Measurements from ENCODE around the gene RSPH3. TPM values are rescaled to one million over a fixed set of nuclear protein-coding genes. Genes with fewer than 3 reads are reported as not detected.
A peak's percentile ranks its signal among the peaks of the same experiment; 100 is the strongest.

RSPH3 gene
- total and polyA plus RNA-seq, 3 experiments from 2014 or later, result 3.3 to 4.4 (median 4.2) TPM

DNA sequence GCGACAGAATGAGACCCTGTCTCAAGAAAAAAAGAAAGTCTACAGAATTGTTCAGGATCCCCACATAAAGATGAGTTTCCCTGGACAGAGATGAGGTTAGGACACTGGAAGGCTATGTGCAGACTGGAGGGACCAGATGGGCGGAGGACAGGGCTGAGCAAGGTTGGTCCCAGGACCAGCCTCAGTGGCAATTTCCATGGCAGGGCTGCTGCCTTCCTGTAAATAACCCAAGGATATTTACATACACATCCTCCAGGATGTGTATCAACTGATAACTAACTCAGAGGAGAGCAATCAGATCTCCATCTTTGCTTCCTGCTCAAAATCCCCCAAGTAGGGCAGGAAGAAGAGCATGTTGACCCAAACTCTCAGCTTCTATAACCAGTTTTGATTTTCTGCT lies 58.8 kb downstream of the RSPH3 start:
- no peak for DNase-seq
- ChIA-PET POLR2A (no interaction called here), CTCF (no interaction called here)
- H3K9me3 ChIP-seq (ENCODE audit: low read length), result no peaks in the 10 kb centered on the region
- Mint-ChIP-seq H3K4me3 (no peak overlapping the region), H3K9me3 (peaks cover 0 to 9% (median 3%) of the 10 kb centered on the region in 5 donors), H3K27me3 (peaks cover 4 to 9% of the 10 kb centered on the region in 2 donors), H3K36me3 (peaks cover 0 to 4% (median 0%) of the 10 kb centered on the region in 3 donors), H3K27ac (peak overlapping the region in 1 of 8 donors; percentile 63), H3K4me1 (peaks cover 6 to 15% (median 8%) of the 10 kb centered on the region in 3 donors)
- no peaks in the 10 kb centered on the region for H3K36me3 ChIP-seq (ENCODE audit: insufficient read depth, low read length)
- H3K27ac ChIP-seq (ENCODE audit: low read depth, low read length), result no peak overlapping the region
- H3K4me1 ChIP-seq (ENCODE audit: insufficient read depth, low read length), result peaks cover 6% of the 10 kb centered on the region
- H3K4me3 ChIP-seq (ENCODE audit: low read length), result no peak overlapping the region
- no peaks in the 10 kb centered on the region for H3K27me3 ChIP-seq (ENCODE audit: insufficient read depth, low read length, poor library complexity, severe bottlenecking)

DNA sequence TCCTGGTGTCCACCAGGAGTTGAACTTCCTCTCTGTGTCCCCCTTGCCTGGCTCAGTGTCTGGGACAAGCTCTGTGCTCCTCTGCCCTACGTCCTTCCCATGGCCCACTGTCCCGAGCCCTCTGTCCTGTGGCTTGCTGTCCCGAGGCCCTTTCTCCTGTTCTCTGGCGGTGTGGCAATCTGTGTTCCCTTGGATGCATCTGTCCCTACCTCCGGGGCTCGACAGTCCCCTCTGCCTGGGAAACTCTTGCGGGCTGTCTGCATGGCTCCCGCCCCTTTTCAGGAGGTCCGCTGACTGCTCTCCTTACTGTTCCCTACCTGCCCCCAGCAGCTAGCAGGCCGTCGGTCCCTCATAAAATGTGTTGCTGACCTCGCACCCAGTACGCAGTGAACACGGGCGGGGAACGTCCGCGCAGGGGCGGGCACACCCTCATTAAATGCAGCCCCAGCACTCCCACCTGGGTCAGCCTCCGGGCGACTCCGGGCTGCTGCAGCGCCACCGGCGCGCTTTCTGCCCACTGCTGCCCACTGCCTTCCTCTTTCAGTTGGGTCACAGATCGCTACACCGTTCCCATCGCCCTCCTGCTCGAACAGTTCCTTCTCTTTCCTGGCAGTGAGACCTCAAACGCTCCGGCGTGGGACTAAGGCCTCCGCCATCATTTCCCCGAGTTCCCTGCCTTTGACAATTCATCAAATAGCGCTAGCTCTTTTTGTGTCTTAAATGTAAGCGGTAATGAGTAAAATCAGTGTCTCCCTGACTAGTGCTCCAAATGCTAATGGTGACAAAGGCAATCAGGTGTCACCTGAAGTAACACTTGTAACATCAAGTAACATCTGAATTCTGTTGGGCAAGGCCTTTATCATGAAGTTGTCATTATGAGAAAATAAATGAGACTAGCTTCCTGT lies 60.5 kb downstream of the RSPH3 start:
- Mint-ChIP-seq H3K27me3 (peaks cover 4 to 7% of the 10 kb centered on the region in 2 donors), H3K27ac (peak overlapping the region in 4 of 8 donors; percentile 22 to 91 (median 67)), H3K4me1 (peaks cover 6 to 15% (median 8%) of the 10 kb centered on the region in 3 donors), H3K36me3 (peaks cover 0 to 4% (median 0%) of the 10 kb centered on the region in 3 donors), H3K4me3 (peak overlapping the region; percentile 17 to 84 (median 71)), H3K9me3 (peaks cover 0 to 9% (median 3%) of the 10 kb centered on the region in 5 donors)
- ChIA-PET CTCF (interaction anchor here (1.2 kb wide), 1 partner anchor 127 kb away, joined by 3 read pairs; no protein-coding TSS in a partner anchor), POLR2A (interaction anchor here (0.7 kb wide), 1 partner anchor 248 kb away, joined by 11 read pairs; no protein-coding TSS in a partner anchor)
- Histone ChIP-seq H3K27ac (ENCODE audit: low read depth, low read length) (no peak overlapping the region), H3K4me3 (ENCODE audit: low read length) (peak overlapping the region; percentile 20), H3K9me3 (ENCODE audit: low read length) (no peaks in the 10 kb centered on the region), H3K27me3 (ENCODE audit: insufficient read depth, low read length, poor library complexity, severe bottlenecking) (no peaks in the 10 kb centered on the region), H3K4me1 (ENCODE audit: insufficient read depth, low read length) (peaks cover 6% of the 10 kb centered on the region), H3K36me3 (ENCODE audit: insufficient read depth, low read length) (no peaks in the 10 kb centered on the region)
- peak in 1 of 5 donors; percentile 7 for DNase-seq

DNA sequence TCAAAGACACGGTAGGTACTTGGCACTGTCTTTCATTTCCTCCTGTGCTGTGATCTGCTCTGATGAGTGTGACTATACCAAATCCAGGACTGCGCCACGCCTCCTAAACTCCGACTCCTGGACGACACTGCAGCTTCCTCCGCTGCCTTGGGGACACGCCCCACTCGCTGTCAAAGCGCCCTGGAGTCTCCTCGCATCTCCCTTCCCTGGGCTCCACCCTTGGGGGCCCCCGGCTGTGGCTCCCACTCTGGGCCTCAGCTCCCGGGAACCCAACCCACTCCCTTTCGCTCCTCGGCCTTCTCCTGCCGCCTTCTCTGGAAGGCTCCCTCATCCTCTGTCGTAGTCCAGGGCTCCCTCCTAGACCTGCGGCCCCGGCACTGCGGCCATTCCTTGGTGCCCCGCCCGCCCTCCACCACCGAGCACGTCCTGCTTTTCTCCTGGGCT lies 61.2 kb downstream of the RSPH3 start:
- H3K27ac Mint-ChIP-seq, result peak overlapping the region in 2 of 8 donors; percentile 70 to 91
- H3K27me3 ChIP-seq (ENCODE audit: insufficient read depth, low read length, poor library complexity, severe bottlenecking), result no peaks in the 10 kb centered on the region
- no peaks in the 10 kb centered on the region for H3K9me3 ChIP-seq (ENCODE audit: low read length)
- H3K27ac ChIP-seq (ENCODE audit: low read depth, low read length), result no peak overlapping the region
- H3K4me3 ChIP-seq (ENCODE audit: low read length), result no peak overlapping the region
- H3K27me3 Mint-ChIP-seq, result peaks cover 4 to 7% of the 10 kb centered on the region in 2 donors
- peak overlapping the region; percentile 40 to 84 (median 71) for H3K4me3 Mint-ChIP-seq
- H3K9me3 Mint-ChIP-seq, result peaks cover 0 to 9% (median 3%) of the 10 kb centered on the region in 5 donors
- H3K4me1 ChIP-seq (ENCODE audit: insufficient read depth, low read length), result peaks cover 6% of the 10 kb centered on the region
- DNase-seq, result peak in 1 of 5 donors; percentile 7
- peaks cover 6 to 15% (median 8%) of the 10 kb centered on the region in 3 donors for H3K4me1 Mint-ChIP-seq
- peaks cover 0 to 4% (median 0%) of the 10 kb centered on the region in 3 donors for H3K36me3 Mint-ChIP-seq
- CTCF ChIA-PET, result no interaction called here
- POLR2A ChIA-PET, result no interaction called here
- H3K36me3 ChIP-seq (ENCODE audit: insufficient read depth, low read length), result no peaks in the 10 kb centered on the region

DNA sequence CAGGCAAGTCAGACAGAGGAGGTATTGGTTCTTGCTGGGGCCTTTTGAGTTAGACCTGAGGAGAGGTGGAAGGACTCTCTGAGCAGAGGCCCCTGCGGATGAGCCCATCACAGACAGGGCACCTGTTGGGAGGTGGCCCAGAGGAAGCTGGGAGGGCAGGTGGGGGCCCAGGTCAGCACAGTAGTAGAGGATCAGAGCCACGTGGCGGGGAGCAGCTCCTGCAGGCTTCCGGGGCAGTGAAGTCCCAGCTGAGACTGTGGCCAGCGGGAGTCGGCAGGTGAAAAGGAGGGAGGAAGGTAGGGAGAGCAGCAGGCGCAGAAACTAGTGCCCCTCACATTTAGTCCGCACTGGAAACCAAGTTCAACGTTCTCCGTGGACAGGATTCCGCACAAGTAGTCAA lies 61.8 kb downstream of the RSPH3 start:
- Mint-ChIP-seq H3K36me3 (peaks cover 0 to 4% (median 0%) of the 10 kb centered on the region in 3 donors), H3K27ac (peak overlapping the region in 2 of 8 donors; percentile 50 to 51), H3K4me3 (peak overlapping the region in 2 of 7 donors; percentile 21 to 42), H3K9me3 (peaks cover 0 to 9% (median 3%) of the 10 kb centered on the region in 5 donors), H3K27me3 (peaks cover 4 to 7% of the 10 kb centered on the region in 2 donors), H3K4me1 (peaks cover 6 to 15% (median 8%) of the 10 kb centered on the region in 3 donors)
- Histone ChIP-seq H3K27ac (ENCODE audit: low read depth, low read length) (no peak overlapping the region), H3K9me3 (ENCODE audit: low read length) (no peaks in the 10 kb centered on the region), H3K36me3 (ENCODE audit: insufficient read depth, low read length) (no peaks in the 10 kb centered on the region), H3K4me3 (ENCODE audit: low read length) (no peak overlapping the region), H3K4me1 (ENCODE audit: insufficient read depth, low read length) (peaks cover 6% of the 10 kb centered on the region), H3K27me3 (ENCODE audit: insufficient read depth, low read length, poor library complexity, severe bottlenecking) (no peaks in the 10 kb centered on the region)
- CTCF ChIA-PET, result no interaction called here
- DNase-seq, result no peak
- POLR2A ChIA-PET, result no interaction called here

DNA sequence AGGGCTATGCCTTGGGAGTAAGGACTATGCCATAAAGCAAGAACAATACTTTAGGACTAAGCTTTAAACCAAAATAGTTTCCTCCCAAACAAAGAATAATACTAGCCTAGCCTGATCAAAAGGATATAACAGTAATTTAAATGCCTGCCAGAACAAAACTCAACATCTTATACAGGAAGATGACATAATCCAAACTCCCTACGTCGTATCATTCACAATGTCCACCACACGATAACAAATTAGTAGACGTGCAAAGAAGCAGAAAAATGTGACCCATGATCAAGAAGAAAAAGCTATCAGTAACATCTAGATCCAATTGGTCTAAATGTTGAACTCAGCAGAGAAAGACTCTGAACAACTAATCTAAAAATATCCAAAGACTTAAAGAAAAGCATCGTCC lies 65.8 kb downstream of the RSPH3 start:
- no peak overlapping the region for H3K4me3 Mint-ChIP-seq

DNA sequence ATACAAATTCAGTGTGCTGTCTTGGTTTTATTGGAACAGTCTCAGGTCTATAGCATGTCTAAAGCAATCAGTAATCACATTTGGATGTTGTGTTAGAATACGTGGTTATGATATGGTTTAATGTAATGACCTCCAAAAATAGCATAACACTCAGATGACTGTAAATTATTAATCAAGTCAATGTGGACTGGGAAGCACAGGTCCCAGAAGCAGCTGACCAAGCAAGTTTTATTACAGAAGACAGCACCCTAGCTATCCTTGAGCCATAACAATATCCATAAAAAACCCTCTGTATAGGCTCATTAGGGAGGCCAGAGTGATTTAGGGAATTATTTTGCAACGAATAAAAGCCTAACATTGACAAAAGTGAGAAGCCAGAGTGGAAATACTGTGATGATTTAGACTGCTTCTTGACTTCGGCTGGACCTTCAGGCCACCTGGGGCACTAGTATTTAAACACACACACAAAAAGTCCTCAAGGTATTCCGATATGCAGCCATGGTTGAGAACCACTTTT lies 66.9 kb downstream of the RSPH3 start:
- no peaks in the 10 kb centered on the region for H3K27me3 Mint-ChIP-seq
- H3K27ac ChIP-seq (ENCODE audit: low read depth, low read length), result no peak overlapping the region
- ChIA-PET POLR2A (no interaction called here), CTCF (no interaction called here)
- no peak for DNase-seq
- no peaks in the 10 kb centered on the region for H3K9me3 ChIP-seq (ENCODE audit: low read length)
- no peaks in the 10 kb centered on the region for H3K9me3 Mint-ChIP-seq
- H3K27ac Mint-ChIP-seq, result no peak overlapping the region
- H3K4me1 Mint-ChIP-seq, result no peaks in the 10 kb centered on the region
- H3K27me3 ChIP-seq (ENCODE audit: insufficient read depth, low read length, poor library complexity, severe bottlenecking), result no peaks in the 10 kb centered on the region
- no peaks in the 10 kb centered on the region for H3K4me1 ChIP-seq (ENCODE audit: insufficient read depth, low read length)
- no peaks in the 10 kb centered on the region for H3K36me3 ChIP-seq (ENCODE audit: insufficient read depth, low read length)
- no peaks in the 10 kb centered on the region for H3K36me3 Mint-ChIP-seq
- no peak overlapping the region for H3K4me3 ChIP-seq (ENCODE audit: low read length)
- no peak overlapping the region for H3K4me3 Mint-ChIP-seq

More for the DNA sequence above, 65.8 kb downstream of the RSPH3 start:
- no peaks in the 10 kb centered on the region for H3K9me3 ChIP-seq (ENCODE audit: low read length)
- ChIA-PET POLR2A (interaction anchor here (0.5 kb wide), 1 partner anchor 45 kb away, joined by 5 read pairs; no protein-coding TSS in a partner anchor), CTCF (no interaction called here)
- no peaks in the 10 kb centered on the region for H3K4me1 ChIP-seq (ENCODE audit: insufficient read depth, low read length)
- Mint-ChIP-seq H3K9me3 (no peaks in the 10 kb centered on the region), H3K27me3 (no peaks in the 10 kb centered on the region), H3K27ac (no peak overlapping the region), H3K4me1 (peaks cover 0 to 6% (median under 1%) of the 10 kb centered on the region in 3 donors), H3K36me3 (no peaks in the 10 kb centered on the region)
- no peak for DNase-seq
- no peak overlapping the region for H3K4me3 ChIP-seq (ENCODE audit: low read length)
- H3K27ac ChIP-seq (ENCODE audit: low read depth, low read length), result no peak overlapping the region
- no peaks in the 10 kb centered on the region for H3K36me3 ChIP-seq (ENCODE audit: insufficient read depth, low read length)
- no peaks in the 10 kb centered on the region for H3K27me3 ChIP-seq (ENCODE audit: insufficient read depth, low read length, poor library complexity, severe bottlenecking)

DNA sequence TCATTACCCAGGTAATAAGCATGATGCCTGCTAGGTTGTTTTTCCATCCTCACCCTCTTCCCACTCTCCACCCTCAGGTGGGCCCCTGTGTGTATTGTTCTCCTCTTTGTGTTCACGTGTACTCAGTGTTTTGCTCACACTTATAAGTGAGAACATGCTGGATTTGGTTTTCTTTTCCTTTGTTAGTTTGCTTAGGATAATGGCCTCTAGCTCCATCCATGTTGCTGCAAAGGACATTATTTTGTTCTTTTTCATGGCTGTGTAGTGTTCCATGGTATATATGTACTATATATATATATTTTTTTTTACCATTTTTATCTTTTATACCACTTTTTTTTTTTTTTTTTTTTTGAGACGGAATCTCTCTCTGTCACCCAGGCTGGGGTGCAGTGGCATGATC lies 71.9 kb downstream of the RSPH3 start:
- H3K4me1 Mint-ChIP-seq, result no peaks in the 10 kb centered on the region
- ChIA-PET POLR2A (interaction anchor here (0.7 kb wide), 1 partner anchor 14 kb away, joined by 7 read pairs; no protein-coding TSS in a partner anchor), CTCF (no interaction called here)
- no peak overlapping the region for H3K4me3 ChIP-seq (ENCODE audit: low read length)
- no peak overlapping the region for H3K4me3 Mint-ChIP-seq
- no peaks in the 10 kb centered on the region for H3K9me3 Mint-ChIP-seq
- H3K36me3 Mint-ChIP-seq, result peaks cover 0 to 4% (median 0%) of the 10 kb centered on the region in 3 donors
- H3K27ac ChIP-seq (ENCODE audit: low read depth, low read length), result no peak overlapping the region
- H3K27ac Mint-ChIP-seq, result no peak overlapping the region
- no peaks in the 10 kb centered on the region for H3K27me3 Mint-ChIP-seq
- H3K9me3 ChIP-seq (ENCODE audit: low read length), result no peaks in the 10 kb centered on the region
- DNase-seq, result no peak
- H3K27me3 ChIP-seq (ENCODE audit: insufficient read depth, low read length, poor library complexity, severe bottlenecking), result no peaks in the 10 kb centered on the region
- no peaks in the 10 kb centered on the region for H3K36me3 ChIP-seq (ENCODE audit: insufficient read depth, low read length)
- H3K4me1 ChIP-seq (ENCODE audit: insufficient read depth, low read length), result no peaks in the 10 kb centered on the region

DNA sequence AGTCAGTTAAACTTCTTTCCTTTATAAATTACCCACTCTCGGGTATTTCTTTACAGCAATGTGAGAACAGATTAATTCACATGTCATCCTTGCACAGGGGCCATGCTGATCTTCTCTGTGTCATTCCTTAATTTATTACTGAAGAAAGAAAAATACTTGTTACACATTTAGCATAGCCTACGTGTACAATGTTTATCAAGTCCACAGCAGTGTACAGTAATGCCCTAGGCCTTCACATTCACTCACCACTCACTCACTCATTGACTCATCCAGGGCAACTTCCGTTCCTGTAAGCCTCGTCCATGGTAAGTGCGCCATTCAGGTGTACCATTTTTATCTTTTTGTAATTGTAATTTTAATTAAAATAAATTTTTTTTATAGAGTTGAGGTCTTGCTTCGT lies 73.6 kb downstream of the RSPH3 start:
- no peak overlapping the region for H3K4me3 ChIP-seq (ENCODE audit: low read length)
- CTCF ChIA-PET, result no interaction called here
- no peaks in the 10 kb centered on the region for H3K4me1 ChIP-seq (ENCODE audit: insufficient read depth, low read length)
- no peak overlapping the region for H3K27ac ChIP-seq (ENCODE audit: low read depth, low read length)
- Mint-ChIP-seq H3K4me1 (no peaks in the 10 kb centered on the region), H3K4me3 (no peak overlapping the region), H3K9me3 (no peaks in the 10 kb centered on the region), H3K36me3 (peaks cover 0 to 4% (median 0%) of the 10 kb centered on the region in 3 donors), H3K27me3 (no peaks in the 10 kb centered on the region), H3K27ac (no peak overlapping the region)
- no peaks in the 10 kb centered on the region for H3K9me3 ChIP-seq (ENCODE audit: low read length)
- no peak for DNase-seq
- H3K27me3 ChIP-seq (ENCODE audit: insufficient read depth, low read length, poor library complexity, severe bottlenecking), result no peaks in the 10 kb centered on the region
- POLR2A ChIA-PET, result no interaction called here
- H3K36me3 ChIP-seq (ENCODE audit: insufficient read depth, low read length), result no peaks in the 10 kb centered on the region
